HepG2 (cell line): ENCODE data around the gene KRTAP3-2. TPM values are rescaled to one million over a fixed set of nuclear protein-coding genes. Genes with fewer than 3 reads are reported as not detected.

Source experiments
- ETV5 ChIP-seq: IDR thresholded peaks from 2 replicates; pipeline ENCODE4 v1.6.1; 2018; ENCODE audit warnings: missing biosample characterization, missing genetic modification reagents, inconsistent platforms, borderline replicate concordance
- GFI1 ChIP-seq: sonication (generic); formaldehyde crosslinking; IDR thresholded peaks from 2 replicates; pipeline ENCODE4 v1.5.0; 2020; ENCODE audit warnings: missing genetic modification reagents, mild to moderate bottlenecking, borderline replicate concordance
- HINFP ChIP-seq: sonication (generic); formaldehyde crosslinking; IDR thresholded peaks from 2 replicates; pipeline ENCODE4 v1.4.0; 2020; ENCODE audit warnings: low read depth, mild to moderate bottlenecking, missing genetic modification reagents
- HNF1A ChIP-seq, 2 experiments: sonication (generic) in 1 of 2; formaldehyde crosslinking in 1 of 2; IDR thresholded peaks; 2 replicates each; pipeline versions ENCODE4 v1.4.0 to v1.6.1; 2016 to 2020; ENCODE audit warnings: borderline replicate concordance in 1 of 2, low read depth in 1 of 2, mild to moderate bottlenecking in 1 of 2, missing genetic modification reagents in 1 of 2
- ISL2 ChIP-seq: sonication (generic); formaldehyde crosslinking; IDR thresholded peaks from 2 replicates; pipeline ENCODE4 v1.5.0; 2020; ENCODE audit warnings: missing genetic modification reagents
- KDM3A ChIP-seq: IDR thresholded peaks from 2 replicates; pipeline ENCODE4 v1.6.1; 2018; ENCODE audit warnings: low read depth, missing compliant biosample characterization
- KIAA2018 ChIP-seq: sonication (generic); formaldehyde crosslinking; IDR thresholded peaks from 2 replicates; pipeline ENCODE4 v1.5.0; 2020; ENCODE audit warnings: mild to moderate bottlenecking, missing genetic modification reagents, borderline replicate concordance
- NFKBIZ ChIP-seq: IDR thresholded peaks from 2 replicates; pipeline ENCODE4 v1.6.1; 2018; ENCODE audit warnings: missing genetic modification reagents, missing compliant biosample characterization
- TBX2 ChIP-seq: sonication (generic); formaldehyde crosslinking; IDR thresholded peaks from 2 replicates; pipeline ENCODE4 v1.5.0; 2020; ENCODE audit warnings: missing genetic modification reagents, mild to moderate bottlenecking, borderline replicate concordance
- WIZ ChIP-seq: sonication (generic); formaldehyde crosslinking; IDR thresholded peaks from 2 replicates; pipeline ENCODE4 v1.5.1; 2020; ENCODE audit warnings: mild to moderate bottlenecking, missing genetic modification reagents
- ZNF12 ChIP-seq: sonication (generic); formaldehyde crosslinking; IDR thresholded peaks from 2 replicates; pipeline ENCODE4 v1.5.0; 2020; ENCODE audit warnings: missing genetic modification reagents
- ZNF251 ChIP-seq: sonication (generic); formaldehyde crosslinking; IDR thresholded peaks from 2 replicates; pipeline ENCODE4 v1.9.0; 2021; ENCODE audit warnings: mild to moderate bottlenecking, missing genetic modification reagents
- ZNF30 ChIP-seq: sonication (generic); formaldehyde crosslinking; IDR thresholded peaks from 2 replicates; pipeline ENCODE4 v1.5.0; 2020; ENCODE audit warnings: mild to moderate bottlenecking, missing genetic modification reagents
- ZNF841 ChIP-seq: sonication (generic); formaldehyde crosslinking; IDR thresholded peaks from 2 replicates; pipeline ENCODE4 v1.8.1; 2023; ENCODE audit warnings: missing genetic modification reagents, borderline replicate concordance
- polyA plus RNA-seq, 8 experiments: library from polyadenylated mRNA; depleted of rRNA in 3 of 8; stranded (reverse) in 7 of 8; unstranded in 1 of 8; fragments of >200 nt; fragmentation: Illumina TruSeq in 4 of 8; extraction: Trizol in 4 of 8; gene quantifications; 2 replicates each; pipeline versions ENCODE4 v1.2.1 to v1.2.3, GENCODE V29; 2011 to 2016; ENCODE audit warnings: low read depth in 4 of 8, missing spikeins in 1 of 8, mixed read lengths in 1 of 8; ENCODE audit not compliant: insufficient read depth in 1 of 8
- total RNA-seq, 5 experiments: library from RNA; depleted of rRNA; stranded (reverse); fragments of >200 nt; fragmentation: Illumina TruSeq; extraction: Trizol; gene quantifications; 2 replicates each; pipeline ENCODE4 v1.2.3, GENCODE V29; 2016; ENCODE audit warnings: low read depth in 1 of 5

Gene KRTAP3-2
- total and polyA plus RNA-seq, 2 of the 13 experiments (the other 11 are each of a cell fraction or from before 2014, with no cell fraction given), result not detected

- TF ChIP-seq KIAA2018 (CRISPR knock-in tag) (no peak), ZNF841 (CRISPR knock-in tag) (no peak), ETV5 (peak; percentile 86; the same call in 1 of the 2 replicates), GFI1 (CRISPR knock-in tag) (peak; percentile 94), NFKBIZ (CRISPR knock-in tag) (no peak), HNF1A (IDR thresholded peaks at IDR 0.05; ENCODE audit: low read depth) (peak; percentile 46; the same call in 1 of the 2 replicates), HNF1A (CRISPR knock-in tag; IDR thresholded peaks at IDR 0.05; ENCODE audit: borderline replicate concordance) (peak; percentile 58; the same call in 1 of the 2 replicates), ZNF251 (no peak), ZNF12 (CRISPR knock-in tag) (no peak; the same call in 1 of the 2 replicates), ISL2 (CRISPR knock-in tag) (peak; percentile 92), ZNF30 (CRISPR knock-in tag) (no peak), WIZ (CRISPR knock-in tag) (no peak), HINFP (CRISPR knock-in tag) (no peak), TBX2 (CRISPR knock-in tag) (peak; percentile 63; the same call in 1 of the 2 replicates), KDM3A (no peak)
Observed at GRCh38 chr17:40958086-40958953, 41.4 kb downstream of the KRTAP3-2 start (continued).
